LHCN-M2 (cell line): ENCODE measurements around the gene PTP4A2. TPM values are rescaled to one million over a fixed set of nuclear protein-coding genes. Genes with fewer than 3 reads are reported as not detected.
"Not testable (repeated sequence)": the region's sequence is repeated elsewhere in the genome, so short reads cannot be mapped to it uniquely, and the experiment has no call there.

Experiments used
- DNase-seq: peaks from one replicate; pipeline ENCODE4 v3.0.0-alpha.2; 2012; ENCODE audit warnings: low read depth
- total RNA-seq: library from RNA; depleted of rRNA; stranded (reverse); fragments of >200 nt; gene quantifications from 2 replicates; pipeline ENCODE4 v1.2.3, GENCODE V29; 2014

Gene PTP4A2
- total RNA-seq, 1 experiment from 2014 or later = 266 TPM

GRCh38 chr1:31925824-31926223 is 12.3 kb downstream of the PTP4A2 start:
- DNase-seq = not testable (repeated sequence)

GRCh38 chr1:31924839-31925238 is 13.3 kb downstream of the PTP4A2 start:
- no peak for DNase-seq

DNA sequence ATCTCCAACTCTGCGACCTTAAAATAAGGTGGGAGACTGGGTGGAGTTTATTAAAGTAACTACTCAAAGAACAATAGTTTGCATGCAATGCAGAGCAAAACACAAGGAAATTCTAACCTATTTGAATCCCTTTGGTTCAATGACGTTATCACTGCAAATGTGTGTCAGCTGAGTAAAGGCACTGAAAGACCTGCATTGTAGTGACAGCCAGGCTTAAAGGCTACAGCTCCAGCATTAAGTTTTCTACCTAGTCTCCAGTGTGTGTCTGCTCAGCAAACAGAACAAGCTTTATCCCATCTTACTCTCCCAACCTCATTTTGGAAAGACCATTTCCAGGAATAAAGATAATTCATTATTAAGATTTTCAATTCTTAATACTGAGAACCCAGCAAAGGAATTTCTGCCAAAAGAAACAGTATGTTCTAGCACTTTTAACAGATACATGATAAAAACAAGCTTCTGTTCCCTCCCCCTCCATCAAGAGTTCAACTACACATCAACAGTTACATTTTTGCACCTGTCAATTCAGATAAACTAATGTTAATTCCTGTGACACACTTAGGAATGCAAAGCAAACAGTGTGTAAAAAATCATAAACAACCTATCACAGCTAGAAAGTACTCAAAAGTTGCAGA is 14.2 kb downstream of the PTP4A2 start:
- no peak for DNase-seq

DNA sequence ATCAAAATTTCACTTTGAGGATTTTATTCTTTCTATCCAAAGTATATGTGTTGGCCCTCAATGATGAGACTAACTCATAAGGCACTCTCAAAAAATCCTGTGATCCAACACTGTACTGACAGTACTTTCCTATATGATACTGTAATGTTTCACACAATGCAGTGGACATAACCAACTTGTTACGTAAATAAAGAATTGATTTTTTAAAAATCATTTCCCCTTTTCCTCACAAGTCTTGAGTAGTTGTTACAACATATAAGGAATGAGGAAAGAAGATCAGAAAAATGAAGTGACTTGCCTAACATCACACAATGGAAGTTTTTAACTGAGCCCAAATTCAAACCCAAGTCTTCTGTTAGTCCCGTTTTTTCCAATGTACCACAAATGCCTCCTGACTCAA is 17.2 kb downstream of the PTP4A2 start:
- DNase-seq = no peak

GRCh38 chr1:31919591-31919990 is 18.6 kb downstream of the PTP4A2 start:
- no peak for DNase-seq

DNA sequence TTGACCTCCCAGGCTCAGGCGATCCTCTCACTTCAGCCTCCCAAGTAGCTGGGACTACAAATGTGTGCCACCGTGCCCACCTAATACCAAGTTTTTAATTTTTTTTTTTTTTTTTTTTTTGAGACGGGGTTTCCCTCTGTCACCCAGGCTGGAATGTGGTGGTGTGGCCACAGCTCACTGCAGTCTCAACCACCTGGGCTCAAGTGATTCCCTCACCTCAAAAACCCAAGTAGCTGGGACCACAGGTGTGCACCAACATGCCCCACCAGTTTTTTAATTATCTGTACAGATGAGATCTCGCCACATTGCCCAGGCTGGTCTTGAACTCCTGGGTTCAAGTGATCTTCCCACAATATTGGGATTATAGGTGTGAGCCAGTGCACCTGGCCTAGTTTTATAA is 22.7 kb downstream of the PTP4A2 start:
- DNase-seq = no peak

- DNase-seq = no peak
These were observed 24.2 kb downstream of the PTP4A2 start for GRCh38 chr1:31913968-31914367.

- DNase-seq = no peak
These were observed 25.3 kb downstream of the PTP4A2 start for GRCh38 chr1:31912839-31913239.

DNA sequence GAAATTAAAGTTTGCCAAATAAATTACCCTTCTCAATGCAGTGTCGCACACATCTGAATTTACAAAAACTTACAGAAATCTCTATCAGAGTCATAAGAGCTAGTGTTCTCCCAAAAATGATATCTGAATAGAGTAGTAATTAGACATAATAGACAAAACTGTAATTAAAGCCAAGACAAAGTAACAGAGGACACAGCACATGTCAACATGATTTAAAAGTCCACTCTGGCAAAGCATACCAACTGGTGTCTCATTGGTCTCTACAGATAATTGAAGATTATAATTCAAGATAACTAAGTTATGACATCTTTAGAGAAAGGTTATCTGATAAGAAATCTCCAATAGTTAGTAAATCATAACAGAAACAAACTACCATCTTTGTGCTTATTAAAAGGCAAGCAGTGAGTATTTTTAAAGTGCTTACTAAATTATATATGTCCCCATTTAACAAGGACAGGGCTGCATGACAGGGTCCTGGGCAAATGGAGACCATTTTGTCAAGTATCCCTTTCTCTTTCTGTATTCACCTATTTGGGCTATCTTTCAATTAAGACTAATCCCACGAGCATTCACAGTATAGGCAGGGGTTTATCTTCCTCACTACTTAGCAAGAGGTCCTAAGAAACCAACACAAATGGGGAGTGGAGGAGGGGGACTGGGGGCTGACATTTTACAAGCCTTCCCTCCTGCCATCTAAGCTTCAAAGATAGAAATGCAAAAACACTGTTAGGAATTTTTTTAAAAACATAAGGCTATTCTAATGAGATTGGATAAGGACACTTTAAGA is 26.0 kb downstream of the PTP4A2 start:
- no peak for DNase-seq

DNA sequence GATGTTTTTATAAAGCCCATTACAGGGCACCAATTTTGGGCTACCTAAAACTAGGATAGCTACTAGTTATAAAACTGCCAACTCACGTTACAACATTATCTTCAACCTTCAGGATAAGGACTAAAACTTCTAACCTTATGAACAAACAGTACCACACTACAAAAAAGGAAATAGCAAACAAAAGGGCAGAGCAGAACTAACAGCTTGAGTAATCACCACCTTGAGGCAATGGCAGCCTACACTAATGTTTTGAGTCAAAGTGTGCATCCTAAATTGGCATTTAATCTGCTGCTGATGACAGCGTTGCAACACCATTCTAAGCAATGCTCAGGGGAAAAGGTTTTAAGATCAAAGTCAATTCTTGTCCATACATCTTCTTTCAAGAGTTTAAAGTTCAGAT is 27.2 kb downstream of the PTP4A2 start:
- no peak for DNase-seq

- DNase-seq = no peak
These were observed 28.5 kb downstream of the PTP4A2 start for GRCh38 chr1:31909691-31910090.

DNA sequence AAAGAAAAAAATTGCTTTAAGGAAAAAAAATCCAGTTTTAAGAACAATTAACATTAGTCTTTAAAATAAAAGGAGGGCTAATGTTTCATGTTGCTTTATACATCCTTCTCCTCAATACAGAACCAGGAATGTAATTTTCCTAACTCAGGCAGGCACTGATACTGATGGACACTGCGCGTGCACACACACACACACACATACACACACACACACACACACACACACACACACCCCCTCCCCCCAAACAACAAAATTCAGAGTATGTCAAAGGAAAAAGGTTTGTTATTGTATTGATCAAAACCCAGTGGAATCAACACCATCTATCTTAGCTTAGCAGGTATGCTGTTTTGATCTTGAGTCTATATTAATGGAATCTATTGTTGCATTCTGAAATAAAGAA is 31.6 kb downstream of the PTP4A2 start:
- no peak for DNase-seq

GRCh38 chr1:31905681-31906080 is 32.5 kb downstream of the PTP4A2 start:
- DNase-seq = no peak

DNA sequence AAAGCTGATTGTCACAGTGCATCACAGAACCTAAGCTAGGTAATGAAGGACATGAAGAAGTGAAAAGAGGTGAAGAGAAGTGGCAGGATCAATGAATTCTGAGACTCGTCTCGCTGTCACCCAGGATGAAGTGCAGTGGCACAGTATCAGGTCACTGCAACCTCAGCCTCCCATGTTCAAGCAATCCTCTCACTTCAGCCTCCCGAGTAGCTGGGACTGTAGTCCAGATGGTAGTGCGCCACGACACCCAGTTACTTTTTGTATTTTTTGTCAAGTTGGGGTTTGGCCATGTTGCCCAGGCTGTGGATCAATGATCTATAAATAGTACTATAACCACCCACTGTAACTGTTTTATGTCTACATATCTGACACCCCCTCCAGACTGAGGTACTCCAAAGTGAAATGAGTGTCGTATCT is 33.1 kb downstream of the PTP4A2 start:
- DNase-seq = no peak

GRCh38 chr1:31904339-31905092 is 33.7 kb downstream of the PTP4A2 start:
- DNase-seq = peak; percentile 48

DNA sequence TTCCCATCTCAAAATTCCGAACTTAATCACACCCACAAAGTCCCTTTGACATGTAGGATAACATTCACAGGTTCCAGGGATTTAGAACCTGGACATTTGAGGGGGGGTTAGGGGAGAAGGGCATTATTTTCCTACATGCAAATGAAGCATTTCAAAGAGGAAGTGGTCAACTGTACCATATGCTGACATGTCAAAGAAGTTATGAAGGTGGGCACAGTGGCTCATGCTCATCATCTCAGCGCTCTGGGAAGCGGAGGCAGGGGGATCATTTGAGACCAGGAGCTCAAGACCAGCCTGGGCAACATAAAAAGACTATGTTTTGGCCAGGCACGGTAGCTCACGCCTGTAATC is 35.7 kb downstream of the PTP4A2 start:
- no peak for DNase-seq

DNA sequence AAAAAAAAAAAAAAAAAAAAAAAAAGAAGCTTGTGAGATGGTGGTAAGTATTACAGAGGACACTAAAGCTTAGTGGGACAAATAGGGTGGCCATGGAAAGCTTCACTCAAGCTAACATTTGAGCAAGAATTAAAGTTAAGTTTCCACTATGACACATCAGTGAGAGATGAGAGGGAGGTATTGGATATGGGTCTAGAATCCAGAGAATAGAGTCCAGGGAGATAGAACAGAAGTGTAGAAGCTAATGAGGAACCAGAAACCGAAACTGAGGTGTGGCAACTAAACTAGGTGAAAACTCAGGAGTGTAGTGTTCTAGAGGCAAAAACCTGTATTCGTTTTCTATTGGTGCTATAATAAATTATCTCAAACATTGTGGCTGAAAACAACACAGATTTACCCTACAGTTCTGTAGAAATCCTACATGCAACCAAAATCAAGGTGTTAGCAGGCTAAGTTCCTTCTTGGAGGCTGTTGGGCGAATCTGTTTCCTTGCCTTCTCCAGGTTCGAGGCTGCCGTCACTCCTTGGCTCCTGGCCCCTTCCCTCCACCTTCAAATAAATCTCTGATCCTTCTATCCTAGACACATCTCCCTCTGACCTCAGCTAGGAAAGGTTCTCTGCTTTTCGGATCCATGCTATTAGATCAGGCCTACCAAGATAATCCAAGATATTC is 36.2 kb downstream of the PTP4A2 start:
- no peak for DNase-seq

GRCh38 chr1:31900790-31901189 is 37.4 kb downstream of the PTP4A2 start:
- DNase-seq = no peak

DNA sequence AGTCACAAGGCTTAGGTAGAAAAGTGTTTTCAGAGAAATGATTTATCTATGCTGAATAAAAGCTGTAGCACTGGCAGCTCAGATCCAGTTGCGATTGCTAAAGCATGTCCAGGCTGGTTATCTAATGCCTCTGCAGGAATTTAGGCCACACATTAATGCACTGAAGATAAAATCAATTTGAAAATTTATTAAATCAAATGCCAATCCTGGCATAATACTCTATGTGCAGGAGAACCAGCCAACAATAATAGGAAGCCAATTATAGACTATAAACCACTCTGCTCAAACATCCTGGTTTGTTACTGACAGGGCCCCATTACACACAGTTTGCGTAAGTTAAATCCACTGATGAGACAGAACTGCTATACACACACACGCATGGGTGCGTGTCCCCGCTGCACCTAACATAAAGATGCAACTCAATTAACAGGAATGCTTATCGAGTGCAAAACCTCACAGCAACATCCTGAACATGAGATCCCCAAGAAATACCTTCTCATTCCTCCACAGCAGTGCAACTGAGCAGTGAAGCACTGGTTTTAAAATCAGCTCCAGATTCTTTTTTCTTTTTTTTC is 40.6 kb downstream of the PTP4A2 start:
- no peak for DNase-seq

DNA sequence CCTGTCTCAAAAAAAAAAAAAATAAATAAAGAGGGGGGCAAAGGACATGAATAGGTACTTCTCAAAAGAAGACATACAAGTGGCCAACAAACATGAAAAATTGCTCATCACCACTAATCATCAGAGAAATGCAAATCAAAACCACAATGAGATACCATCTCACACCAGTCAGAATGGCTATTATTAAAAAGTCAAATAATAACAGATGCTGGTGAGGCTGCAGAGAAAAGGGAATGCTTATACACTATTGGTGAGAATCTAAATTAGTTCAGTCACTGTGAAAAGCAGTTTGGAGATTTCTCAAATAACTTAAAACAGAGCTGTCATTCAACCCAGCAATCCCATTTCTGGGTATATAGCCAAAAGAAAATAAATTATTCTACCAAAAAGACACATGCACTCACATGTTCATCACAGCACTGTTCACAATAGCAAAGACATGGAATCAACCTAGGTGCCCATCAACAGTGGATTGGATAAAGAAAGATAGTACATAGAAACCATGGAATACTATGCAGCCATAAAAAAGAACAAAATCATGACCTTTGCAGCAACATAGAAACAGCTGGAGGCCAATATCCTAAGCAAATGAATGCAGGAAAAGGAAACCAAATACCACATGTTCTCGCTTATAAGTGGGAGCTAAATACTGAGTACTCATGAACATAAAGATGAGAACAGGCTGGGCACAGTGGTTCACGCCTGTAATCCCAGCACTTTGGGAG is 42.5 kb downstream of the PTP4A2 start:
- DNase-seq = not testable (repeated sequence)

DNA sequence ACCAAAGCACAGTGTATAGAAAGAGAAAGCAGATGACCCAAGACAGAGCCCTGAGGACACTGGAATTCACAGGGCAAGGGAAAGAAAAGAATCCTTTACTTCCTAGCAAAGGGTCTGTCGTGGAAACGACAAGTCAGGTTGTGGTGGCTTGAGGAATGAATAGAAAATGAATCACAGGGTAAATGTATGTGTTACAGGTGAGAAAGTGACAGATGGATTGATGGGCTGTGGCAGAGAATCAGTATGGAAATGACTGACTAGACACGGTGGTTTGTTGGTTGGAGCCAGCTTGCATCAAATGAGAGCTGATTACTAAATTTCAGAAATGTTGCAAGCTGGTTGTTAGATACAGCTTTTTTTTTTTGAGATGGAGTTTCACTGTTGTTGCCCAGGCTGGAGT is 46.9 kb downstream of the PTP4A2 start:
- no peak for DNase-seq
